NCI-H526 treated with DMSO at 0.1 percent for 48 hours (cell line): ENCODE measurements around the gene CYP19A1.
A peak's percentile ranks its signal among the peaks of the same experiment; 100 is the strongest.
"Not testable (repeated sequence)": the region's sequence is repeated elsewhere in the genome, so short reads cannot be mapped to it uniquely, and the experiment has no call there.

Experiments used
- DNase-seq: peaks from one replicate; lab custom pipeline; 2025; lab: John Stamatoyannopoulos, UW

CYP19A1 gene

GRCh38 chr15:51205050-51205975, 133.1 kb downstream of the CYP19A1 start:
- DNase-seq = no peak

- no peak for DNase-seq
These were observed 134.6 kb downstream of the CYP19A1 start for GRCh38 chr15:51203797-51204196.

GRCh38 chr15:51202783-51203182, 135.6 kb downstream of the CYP19A1 start:
- no peak for DNase-seq

GRCh38 chr15:51201581-51201980, 136.8 kb downstream of the CYP19A1 start:
- no peak for DNase-seq

- no peak for DNase-seq
These were observed 137.6 kb downstream of the CYP19A1 start for GRCh38 chr15:51200792-51201191.

GRCh38 chr15:51199541-51199940, 138.9 kb downstream of the CYP19A1 start:
- DNase-seq = no peak

- DNase-seq = no peak
These were observed 139.6 kb downstream of the CYP19A1 start for GRCh38 chr15:51198701-51199232.

- no peak for DNase-seq
These were observed 142.9 kb downstream of the CYP19A1 start for GRCh38 chr15:51195459-51195858.

- DNase-seq = no peak
These were observed 144.4 kb downstream of the CYP19A1 start for GRCh38 chr15:51193979-51194378.

- no peak for DNase-seq
These were observed 144.9 kb downstream of the CYP19A1 start for GRCh38 chr15:51193526-51193925.

GRCh38 chr15:51192521-51193280, 145.7 kb downstream of the CYP19A1 start:
- DNase-seq = peak; percentile 33

DNA sequence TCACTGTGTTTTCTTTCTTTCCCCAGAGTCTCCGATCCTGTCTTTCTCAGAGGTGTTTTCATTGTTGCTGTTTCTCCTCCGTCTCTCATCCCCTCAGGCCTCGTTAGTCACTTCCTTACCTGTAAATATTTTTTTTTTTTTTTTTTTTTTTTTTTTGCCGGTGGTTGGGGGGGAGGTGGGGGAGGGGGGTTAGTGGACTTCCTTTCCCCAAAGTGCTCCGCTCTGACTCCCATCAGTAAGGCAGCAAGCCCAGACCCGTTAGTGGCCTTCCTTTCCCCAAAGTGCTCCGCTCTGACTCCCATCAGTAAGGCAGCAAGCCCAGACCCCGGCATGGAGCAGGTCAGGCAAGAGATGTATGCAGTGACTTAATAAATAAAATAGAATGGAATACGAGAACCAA, 146.6 kb downstream of the CYP19A1 start:
- DNase-seq = no peak

DNA sequence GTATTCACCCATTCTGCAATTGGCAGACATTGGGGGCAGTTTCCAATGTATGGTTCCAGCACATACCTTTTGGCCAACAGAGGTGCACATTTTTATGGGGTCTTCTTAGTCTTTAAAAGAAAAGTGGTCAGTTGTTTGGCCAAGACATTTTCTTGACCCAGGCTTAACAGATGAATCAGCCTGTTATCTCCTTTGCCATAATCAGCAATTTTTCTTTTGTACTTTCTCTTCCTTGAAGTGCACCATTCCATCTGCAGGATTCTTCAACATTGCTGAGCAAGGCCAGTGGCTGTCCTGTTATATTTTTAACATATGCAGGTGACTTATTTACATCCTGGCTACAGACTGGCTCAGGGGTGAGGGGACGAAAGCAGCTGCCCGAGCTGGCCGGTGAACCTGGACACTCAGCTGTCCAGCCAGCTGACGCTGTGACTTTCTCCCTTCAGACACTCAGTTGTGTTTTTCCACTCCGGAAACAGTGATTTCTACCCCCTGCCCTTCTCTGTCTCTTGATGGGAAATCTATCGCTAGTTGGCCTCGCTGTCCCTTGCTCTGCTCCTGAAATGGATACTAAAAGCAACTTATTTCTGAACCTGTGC, 147.2 kb downstream of the CYP19A1 start:
- DNase-seq = no peak

DNA sequence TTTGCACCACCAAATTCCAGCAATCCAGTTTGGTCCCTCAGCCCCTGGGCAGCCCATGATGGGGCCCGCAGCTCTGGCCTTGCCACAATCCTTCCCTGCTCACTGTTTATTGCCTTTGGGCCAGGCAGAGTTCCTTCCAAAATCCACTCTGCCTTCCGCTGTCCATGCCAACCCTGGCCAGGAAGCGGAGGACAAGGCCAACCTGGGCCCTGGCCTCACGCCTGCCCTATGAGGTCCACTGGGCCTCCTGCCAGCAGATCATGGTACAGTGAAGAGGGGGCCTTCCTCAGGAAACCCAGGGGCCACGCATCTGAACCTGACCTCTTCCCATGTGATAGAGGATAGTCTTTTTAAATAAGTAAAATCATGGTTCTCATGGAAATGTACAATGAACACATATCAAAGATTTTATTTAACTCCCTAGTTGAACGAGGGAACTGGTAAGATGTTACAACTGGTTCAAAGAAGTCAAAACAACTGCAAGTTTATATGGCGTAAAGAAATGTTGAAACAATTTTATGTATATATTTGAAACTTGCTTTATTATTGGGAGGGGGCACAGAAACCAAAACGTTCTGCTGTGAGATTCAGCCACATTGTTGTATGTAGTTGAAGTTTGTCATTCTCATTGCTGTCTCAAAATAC, 147.8 kb downstream of the CYP19A1 start:
- no peak for DNase-seq

DNA sequence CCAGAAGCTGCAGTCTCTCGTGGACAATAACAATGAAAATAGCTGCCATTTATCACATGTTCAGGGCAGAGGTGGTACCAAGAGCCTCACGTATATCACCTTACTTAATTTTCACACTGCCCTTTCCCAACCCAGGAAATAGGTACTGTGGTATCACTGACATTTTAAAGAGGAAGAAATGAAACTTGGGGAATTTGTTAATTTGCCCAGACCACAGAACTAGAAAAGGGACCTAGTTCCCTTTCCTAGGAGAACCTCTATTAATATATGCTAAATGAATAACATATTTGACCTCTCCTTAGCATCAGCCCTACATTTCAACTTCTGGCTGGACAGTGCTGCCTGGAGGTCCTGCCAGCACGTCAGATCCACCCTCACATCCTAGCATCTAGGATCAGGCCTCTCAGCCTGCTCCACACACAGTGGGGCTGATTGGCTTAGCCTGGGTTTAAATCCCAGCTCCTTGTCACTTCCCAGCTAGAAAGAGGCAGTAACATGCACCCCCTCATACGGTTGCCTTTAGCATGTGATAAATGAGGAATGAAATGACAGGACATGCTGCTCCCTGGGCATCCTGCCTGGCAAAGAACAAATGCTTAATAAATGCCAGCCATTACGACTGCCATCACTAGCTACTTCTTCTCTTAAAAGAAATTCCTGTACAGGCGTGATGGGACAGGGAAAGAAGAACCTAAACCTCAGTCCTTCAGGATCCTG, 148.6 kb downstream of the CYP19A1 start:
- no peak for DNase-seq

DNA sequence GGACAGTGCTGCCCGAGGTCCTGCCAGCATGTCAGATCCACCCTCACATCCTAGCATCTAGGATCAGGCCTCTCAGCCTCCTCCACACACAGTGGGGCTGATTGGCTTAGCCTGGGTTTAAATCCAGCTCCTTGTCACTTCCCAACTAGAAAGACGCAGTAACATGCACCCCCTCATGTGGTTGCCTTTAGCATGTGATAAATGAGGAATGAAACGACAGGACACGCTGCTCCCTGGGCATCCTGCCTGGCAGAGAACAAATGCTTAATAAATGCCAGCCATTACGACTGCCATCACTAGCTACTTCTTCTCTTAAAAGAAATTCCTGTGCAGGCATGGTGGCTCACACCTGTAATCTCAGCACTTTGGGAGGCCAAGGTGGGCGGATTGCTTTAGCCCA, 149.6 kb downstream of the CYP19A1 start:
- DNase-seq = not testable (repeated sequence)

GRCh38 chr15:51186891-51187290, 151.5 kb downstream of the CYP19A1 start:
- no peak for DNase-seq

- no peak for DNase-seq
These were observed 152.2 kb downstream of the CYP19A1 start for GRCh38 chr15:51186181-51186705.

GRCh38 chr15:51185213-51186159, 152.9 kb downstream of the CYP19A1 start:
- DNase-seq = no peak

GRCh38 chr15:51184627-51185026, 153.8 kb downstream of the CYP19A1 start:
- DNase-seq = no peak
